ENCODE data around the gene FAM151B.
"Not testable (repeated sequence)": the region's sequence is repeated elsewhere in the genome, so short reads cannot be mapped to it uniquely, and the experiment has no call there.

Gene FAM151B, protein sequence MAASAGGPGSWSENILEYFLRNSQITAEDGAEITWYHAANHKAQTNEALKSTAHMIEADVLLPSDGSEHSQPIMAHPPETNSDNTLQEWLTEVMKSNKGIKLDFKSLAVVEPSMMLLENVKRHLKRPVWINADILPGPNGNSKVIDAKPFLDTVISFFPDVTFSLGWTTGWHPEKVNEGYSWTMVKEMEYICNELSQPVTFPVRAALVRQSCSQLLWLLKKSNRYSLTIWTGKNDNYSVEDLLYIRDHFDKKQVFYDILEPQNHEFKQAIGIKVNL

DNA sequence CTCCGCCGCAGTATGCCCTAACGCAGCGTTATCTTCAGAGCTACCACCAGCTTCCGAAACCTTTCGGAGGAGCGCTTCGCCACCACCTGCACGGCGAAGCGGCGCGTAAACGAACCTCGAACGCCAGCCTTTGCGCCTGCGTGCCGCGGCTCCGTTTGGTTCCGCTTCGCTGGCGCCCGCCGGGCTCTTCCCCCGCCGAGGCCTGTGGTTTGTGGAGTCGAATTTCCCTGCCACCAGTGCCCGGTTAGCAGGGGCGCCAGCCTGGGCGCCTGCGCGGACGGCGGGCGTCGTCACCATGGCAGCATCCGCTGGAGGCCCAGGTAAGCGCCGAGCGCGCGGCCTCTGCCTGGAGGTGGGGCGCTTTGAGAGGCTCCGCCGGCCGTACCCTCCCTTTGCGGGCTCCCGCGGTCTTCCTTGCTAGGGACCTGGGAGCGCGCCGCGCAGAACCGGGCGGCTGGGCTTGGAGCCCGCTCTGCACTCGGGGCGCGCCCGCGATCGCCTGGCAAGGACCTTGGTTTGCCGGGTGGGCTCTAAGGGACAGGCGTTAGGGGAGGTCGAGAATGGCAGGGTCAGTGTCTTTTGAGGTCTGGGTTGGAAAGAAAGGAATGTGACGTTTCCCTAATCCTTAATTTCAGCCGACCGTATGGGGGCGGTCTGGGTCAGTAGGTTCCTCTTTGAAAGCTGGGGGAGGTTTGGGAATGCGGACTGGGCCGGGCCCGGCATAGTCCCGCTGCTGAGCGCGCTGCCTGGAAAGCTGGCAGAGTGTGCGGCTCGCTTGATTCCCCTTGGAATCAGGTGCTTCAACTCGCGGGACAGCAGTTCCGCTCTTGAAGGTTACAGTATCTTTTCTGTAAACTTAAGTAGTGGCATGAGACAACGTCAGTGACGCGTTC is at the start of gene FAM151B:
Gene FAM151B (plus strand): TSS at position 272 of the 893 bp plus-strand sequence. CDS start 24 bp downstream, at position 296.
- peaks cover 3% of the 10 kb centered on the region for H3K9me3 Mint-ChIP-seq
- H3K27ac Mint-ChIP-seq, result no peak within 1 kb of the TSS
- H3K4me3 Mint-ChIP-seq, result peak within 1 kb of the TSS; percentile 85
- peaks cover 2% of the 10 kb centered on the region for H3K36me3 Mint-ChIP-seq (ENCODE audit: low read depth)
- peaks cover 37% of the 10 kb centered on the region for H3K27me3 Mint-ChIP-seq (ENCODE audit: low read depth)
- H3K4me1 Mint-ChIP-seq (ENCODE audit: low read depth), result peaks cover 14% of the 10 kb centered on the region

DNA sequence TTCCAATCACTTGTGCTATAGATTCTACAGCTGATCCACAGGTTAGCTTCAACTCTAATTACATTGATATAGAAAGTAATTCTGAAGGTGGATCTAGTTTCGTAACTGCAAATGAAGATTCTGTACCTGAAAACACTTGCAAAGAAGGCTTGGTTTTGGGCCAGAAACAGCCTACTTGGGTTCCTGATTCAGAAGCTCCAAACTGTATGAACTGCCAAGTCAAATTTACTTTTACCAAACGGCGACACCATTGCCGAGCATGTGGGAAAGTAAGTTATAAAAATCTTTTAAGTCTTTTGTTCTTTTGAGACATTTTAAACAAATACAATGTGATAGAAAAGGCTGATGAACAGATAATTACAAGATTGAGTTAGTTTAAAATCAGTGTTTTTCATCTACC is 49.2 kb upstream of the FAM151B start:
- Mint-ChIP-seq H3K4me3 (no peak overlapping the region), H3K27me3 (ENCODE audit: low read depth) (no peaks in the 10 kb centered on the region), H3K9me3 (no peaks in the 10 kb centered on the region), H3K27ac (no peak overlapping the region), H3K36me3 (ENCODE audit: low read depth) (peaks cover 23% of the 10 kb centered on the region), H3K4me1 (ENCODE audit: low read depth) (no peaks in the 10 kb centered on the region)

DNA sequence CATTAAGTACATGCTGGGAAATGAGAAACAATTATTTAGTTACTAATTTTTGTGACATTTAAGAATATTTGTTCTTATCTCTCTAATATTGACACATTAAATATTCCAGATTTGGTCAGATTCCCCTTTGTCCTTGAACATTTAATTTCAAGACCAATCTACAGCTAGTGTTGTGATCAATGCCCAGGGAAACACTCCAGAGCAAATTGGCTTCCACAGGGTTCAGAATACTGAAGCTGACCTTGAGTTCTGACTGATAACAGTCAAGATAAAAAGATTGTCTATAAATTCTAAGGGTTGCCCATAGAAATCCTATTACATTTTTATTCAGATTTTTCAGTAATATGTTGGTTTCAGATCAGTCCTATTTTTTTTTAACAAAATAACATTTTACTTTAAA is 48.7 kb upstream of the FAM151B start:
- peaks cover 23% of the 10 kb centered on the region for H3K36me3 Mint-ChIP-seq (ENCODE audit: low read depth)
- H3K27ac Mint-ChIP-seq, result no peak overlapping the region
- no peak overlapping the region for H3K4me3 Mint-ChIP-seq
- H3K9me3 Mint-ChIP-seq, result no peaks in the 10 kb centered on the region
- no peaks in the 10 kb centered on the region for H3K4me1 Mint-ChIP-seq (ENCODE audit: low read depth)
- no peaks in the 10 kb centered on the region for H3K27me3 Mint-ChIP-seq (ENCODE audit: low read depth)

DNA sequence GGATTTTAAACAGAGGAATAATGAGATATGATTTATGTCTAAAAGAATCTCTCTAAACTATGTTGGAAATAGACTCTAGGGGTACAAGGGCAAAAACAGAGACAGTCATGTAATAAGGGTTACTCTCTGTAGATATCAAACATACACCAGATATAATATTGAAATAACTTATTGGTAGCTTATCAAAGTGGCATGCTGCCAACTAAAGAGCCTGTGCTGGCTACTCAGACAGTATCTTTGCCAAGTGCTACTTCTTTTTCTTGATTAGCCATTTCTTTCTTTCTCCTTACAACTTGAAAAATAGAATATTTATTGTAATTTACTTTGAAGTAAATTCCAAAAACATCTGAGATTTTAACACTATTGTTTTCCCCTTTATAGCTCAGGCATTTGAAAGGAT is 45.2 kb upstream of the FAM151B start:
- H3K27me3 Mint-ChIP-seq (ENCODE audit: low read depth), result no peaks in the 10 kb centered on the region
- H3K36me3 Mint-ChIP-seq (ENCODE audit: low read depth), result peaks cover 6% of the 10 kb centered on the region
- H3K4me1 Mint-ChIP-seq (ENCODE audit: low read depth), result no peaks in the 10 kb centered on the region
- H3K9me3 Mint-ChIP-seq, result no peaks in the 10 kb centered on the region
- H3K4me3 Mint-ChIP-seq, result no peak overlapping the region
- no peak overlapping the region for H3K27ac Mint-ChIP-seq

DNA sequence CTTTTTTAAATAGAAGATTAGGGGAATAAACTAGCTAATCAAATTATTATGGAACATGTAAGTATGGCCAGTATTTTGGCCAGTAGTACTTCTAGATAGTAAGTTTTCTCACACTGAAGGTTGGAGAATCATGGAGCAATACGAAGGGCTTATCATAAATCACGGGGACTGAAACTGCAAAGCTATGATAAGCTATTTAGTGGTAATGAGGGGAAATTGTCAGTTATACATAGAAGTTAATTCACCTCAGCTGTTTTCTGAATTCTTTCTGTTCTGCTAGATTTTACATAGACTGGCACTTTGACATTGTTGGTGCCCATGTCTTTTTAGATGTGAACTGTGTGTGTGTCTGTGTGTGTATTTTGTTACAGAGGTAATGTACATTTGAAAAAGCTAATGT is 34.5 kb upstream of the FAM151B start:
- Mint-ChIP-seq H3K4me3 (no peak overlapping the region), H3K36me3 (ENCODE audit: low read depth) (peaks cover 7% of the 10 kb centered on the region), H3K27ac (no peak overlapping the region), H3K4me1 (ENCODE audit: low read depth) (no peaks in the 10 kb centered on the region), H3K27me3 (ENCODE audit: low read depth) (no peaks in the 10 kb centered on the region), H3K9me3 (no peaks in the 10 kb centered on the region)

DNA sequence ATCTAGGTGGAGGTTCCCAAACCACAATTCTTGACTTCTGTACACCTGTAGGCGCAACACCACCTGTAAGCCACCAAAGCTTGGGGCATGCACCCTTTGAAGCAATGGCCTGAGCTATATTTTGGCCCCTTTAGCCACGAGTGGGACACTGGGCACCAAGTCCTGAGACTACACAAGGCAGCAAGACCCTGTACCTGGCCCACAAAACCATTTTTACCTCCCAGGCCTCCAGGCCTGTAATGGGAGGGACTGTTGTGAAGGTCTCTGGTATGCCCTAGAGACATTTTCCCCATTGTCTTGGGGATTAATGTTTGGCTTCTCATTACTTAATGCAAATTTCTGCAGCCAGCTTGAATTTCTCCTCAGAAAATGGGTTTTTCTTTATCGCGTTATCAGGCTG is 24.6 kb upstream of the FAM151B start:
- H3K27ac Mint-ChIP-seq, result no peak overlapping the region
- peaks cover 32% of the 10 kb centered on the region for H3K36me3 Mint-ChIP-seq (ENCODE audit: low read depth)

DNA sequence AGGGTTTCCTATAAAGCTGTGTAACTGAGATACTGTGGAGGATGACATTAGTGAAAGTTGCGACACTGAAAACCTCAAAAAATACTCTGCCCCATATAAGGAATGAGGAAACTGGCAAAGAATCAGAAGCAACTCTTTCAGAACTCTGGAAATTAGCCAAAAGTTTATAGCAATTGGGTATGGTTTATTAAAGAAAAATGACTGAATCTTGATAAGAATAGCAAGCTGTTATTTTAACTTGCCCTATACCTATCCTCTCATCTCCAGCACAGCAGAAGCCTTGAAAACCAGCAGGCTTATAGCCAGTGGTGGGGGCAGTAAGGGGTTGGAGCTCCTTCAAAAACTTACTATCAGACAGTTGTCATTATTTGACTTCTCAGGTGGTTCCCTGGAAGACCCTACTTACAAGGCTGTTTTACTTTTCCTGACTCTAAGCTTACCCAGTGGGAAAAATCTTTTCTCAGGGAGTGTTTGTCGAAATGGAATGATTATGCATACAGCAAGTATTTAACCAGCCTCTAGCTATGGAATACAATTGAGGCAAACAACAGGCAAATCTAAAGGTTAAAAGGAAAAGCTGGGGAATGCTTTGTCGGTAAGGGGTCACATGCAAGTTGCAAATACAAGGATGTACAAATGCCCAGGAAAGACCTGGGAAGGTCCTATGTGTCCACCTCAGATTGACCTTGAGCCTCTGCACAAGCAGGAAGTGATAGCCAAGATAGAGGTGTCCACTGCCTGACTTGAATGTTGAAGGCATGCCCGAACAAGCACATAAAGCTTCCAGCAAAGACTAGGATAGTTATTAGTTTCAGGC is 21.0 kb upstream of the FAM151B start:
- Mint-ChIP-seq H3K9me3 (peaks cover 48% of the 10 kb centered on the region), H3K36me3 (ENCODE audit: low read depth) (peaks cover 43% of the 10 kb centered on the region), H3K27me3 (ENCODE audit: low read depth) (no peaks in the 10 kb centered on the region), H3K4me1 (ENCODE audit: low read depth) (no peaks in the 10 kb centered on the region), H3K27ac (no peak overlapping the region), H3K4me3 (no peak overlapping the region)

More for the DNA sequence above, 24.6 kb upstream of the FAM151B start:
- Mint-ChIP-seq H3K9me3 (peaks cover 37% of the 10 kb centered on the region), H3K4me1 (ENCODE audit: low read depth) (no peaks in the 10 kb centered on the region), H3K4me3 (no peak overlapping the region), H3K27me3 (ENCODE audit: low read depth) (no peaks in the 10 kb centered on the region)

DNA sequence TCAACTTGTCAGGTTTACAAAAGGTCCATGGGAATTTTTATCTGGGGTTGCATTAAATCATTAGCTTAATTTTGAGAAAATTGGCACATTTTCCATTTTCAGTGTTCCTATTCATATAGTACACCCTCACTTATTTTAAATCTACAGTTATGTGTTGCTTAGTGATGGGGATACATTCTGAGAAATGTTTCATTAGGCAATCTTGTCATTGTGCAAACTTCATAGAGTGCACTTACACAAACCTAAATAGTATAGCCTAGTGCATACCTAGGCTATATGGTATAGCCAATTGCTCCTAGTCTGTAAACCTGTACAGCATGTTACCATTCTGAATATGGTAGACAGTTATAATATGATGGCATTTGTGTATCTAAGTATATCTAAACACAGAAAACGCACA is 19.8 kb upstream of the FAM151B start:
- Mint-ChIP-seq H3K27me3 (ENCODE audit: low read depth) (no peaks in the 10 kb centered on the region), H3K4me3 (no peak overlapping the region), H3K36me3 (ENCODE audit: low read depth) (peaks cover 36% of the 10 kb centered on the region), H3K9me3 (peaks cover 38% of the 10 kb centered on the region), H3K4me1 (ENCODE audit: low read depth) (no peaks in the 10 kb centered on the region), H3K27ac (no peak overlapping the region)

DNA sequence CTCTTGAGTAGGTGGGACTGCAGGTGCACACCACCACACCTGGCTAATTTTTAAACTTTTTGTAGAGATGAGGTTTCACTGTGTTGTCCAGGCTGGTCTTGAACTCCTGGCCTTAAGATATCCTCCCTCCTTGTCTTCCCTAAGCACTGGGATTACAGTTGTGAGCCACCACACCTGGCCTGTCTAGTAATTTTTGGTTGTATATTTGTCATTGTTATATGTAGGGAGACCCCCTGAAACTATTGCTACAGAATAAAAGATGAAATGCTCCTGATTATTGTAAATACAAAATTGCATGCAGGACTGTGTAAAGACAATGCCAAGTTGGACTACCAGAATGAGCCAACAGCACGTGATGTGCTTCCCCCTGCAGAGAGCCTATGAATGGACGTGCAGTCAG is 17.3 kb upstream of the FAM151B start:
- peaks cover 31% of the 10 kb centered on the region for H3K36me3 Mint-ChIP-seq (ENCODE audit: low read depth)

DNA sequence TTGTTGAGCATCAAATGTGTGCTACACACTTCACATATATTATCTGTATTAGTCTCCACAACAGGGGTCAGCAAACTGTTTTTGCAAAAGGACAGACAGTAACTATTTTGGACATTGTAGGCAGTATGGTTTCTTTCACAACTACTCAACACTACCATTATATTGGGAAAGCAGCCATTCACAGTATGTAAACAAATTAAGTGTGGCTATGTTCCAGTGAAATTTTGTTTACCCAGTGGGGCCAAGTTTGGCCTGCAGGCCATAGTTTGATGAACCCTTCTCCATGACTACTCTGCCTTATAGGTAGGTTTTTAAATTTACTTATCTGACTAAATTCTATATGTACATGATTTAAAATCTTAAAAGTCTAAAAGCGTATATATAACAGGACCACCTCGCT is 13.0 kb upstream of the FAM151B start:
- Mint-ChIP-seq H3K4me1 (ENCODE audit: low read depth) (no peaks in the 10 kb centered on the region), H3K27me3 (ENCODE audit: low read depth) (no peaks in the 10 kb centered on the region), H3K9me3 (peaks cover 13% of the 10 kb centered on the region), H3K27ac (no peak overlapping the region), H3K36me3 (ENCODE audit: low read depth) (peaks cover 20% of the 10 kb centered on the region), H3K4me3 (no peak overlapping the region)

More for the DNA sequence above, 17.3 kb upstream of the FAM151B start:
- H3K9me3 Mint-ChIP-seq, result peaks cover 21% of the 10 kb centered on the region
- not testable (repeated sequence) for H3K4me1 Mint-ChIP-seq (ENCODE audit: low read depth); H3K27ac Mint-ChIP-seq; H3K27me3 Mint-ChIP-seq (ENCODE audit: low read depth); H3K4me3 Mint-ChIP-seq

DNA sequence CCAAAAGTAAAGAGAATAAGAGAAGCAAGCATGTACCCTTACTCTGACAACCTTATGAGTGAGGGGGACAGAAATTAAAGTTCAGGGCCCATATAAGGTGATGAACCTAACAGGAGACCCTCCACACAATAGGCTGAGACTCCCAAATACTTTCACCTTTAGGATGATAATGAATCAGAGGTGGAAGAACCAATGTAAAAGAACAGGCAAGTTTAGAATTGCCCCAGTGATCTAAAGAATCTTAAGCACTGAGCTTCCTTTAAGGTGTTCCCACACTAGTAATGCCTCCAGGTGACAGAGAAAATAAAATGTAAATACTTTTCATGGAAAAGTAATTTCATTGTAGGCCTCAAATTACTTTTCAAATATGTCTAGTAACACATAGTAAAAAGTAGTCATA is 8.2 kb upstream of the FAM151B start:
- H3K4me3 Mint-ChIP-seq, result no peak overlapping the region
- H3K27me3 Mint-ChIP-seq (ENCODE audit: low read depth), result no peaks in the 10 kb centered on the region
- H3K9me3 Mint-ChIP-seq, result peaks cover 12% of the 10 kb centered on the region
- H3K27ac Mint-ChIP-seq, result no peak overlapping the region
- peaks cover 2% of the 10 kb centered on the region for H3K4me1 Mint-ChIP-seq (ENCODE audit: low read depth)
- peaks cover 4% of the 10 kb centered on the region for H3K36me3 Mint-ChIP-seq (ENCODE audit: low read depth)

DNA sequence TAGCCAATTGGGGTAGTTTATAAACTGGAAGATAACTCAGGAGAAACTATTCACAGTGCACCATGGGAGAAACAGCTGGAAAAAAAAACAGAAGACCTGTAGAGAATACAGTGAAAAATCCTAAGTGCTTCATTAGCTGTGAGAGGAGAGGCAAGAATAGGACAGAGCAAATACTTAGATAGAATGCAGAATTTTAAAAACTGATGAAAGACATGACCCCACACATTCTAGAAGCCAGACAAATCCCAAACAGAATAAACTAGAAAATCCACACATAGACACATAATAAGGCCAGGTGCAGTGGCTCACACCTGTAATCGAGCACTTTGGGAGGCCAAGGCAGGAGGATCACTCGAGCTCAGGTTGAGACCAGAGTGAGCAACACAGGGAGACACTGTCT is 7.5 kb upstream of the FAM151B start:
- Mint-ChIP-seq H3K36me3 (ENCODE audit: low read depth) (peaks cover 2% of the 10 kb centered on the region), H3K27ac (no peak overlapping the region), H3K9me3 (peaks cover 12% of the 10 kb centered on the region), H3K4me3 (no peak overlapping the region), H3K4me1 (ENCODE audit: low read depth) (peaks cover 2% of the 10 kb centered on the region), H3K27me3 (ENCODE audit: low read depth) (no peaks in the 10 kb centered on the region)

DNA sequence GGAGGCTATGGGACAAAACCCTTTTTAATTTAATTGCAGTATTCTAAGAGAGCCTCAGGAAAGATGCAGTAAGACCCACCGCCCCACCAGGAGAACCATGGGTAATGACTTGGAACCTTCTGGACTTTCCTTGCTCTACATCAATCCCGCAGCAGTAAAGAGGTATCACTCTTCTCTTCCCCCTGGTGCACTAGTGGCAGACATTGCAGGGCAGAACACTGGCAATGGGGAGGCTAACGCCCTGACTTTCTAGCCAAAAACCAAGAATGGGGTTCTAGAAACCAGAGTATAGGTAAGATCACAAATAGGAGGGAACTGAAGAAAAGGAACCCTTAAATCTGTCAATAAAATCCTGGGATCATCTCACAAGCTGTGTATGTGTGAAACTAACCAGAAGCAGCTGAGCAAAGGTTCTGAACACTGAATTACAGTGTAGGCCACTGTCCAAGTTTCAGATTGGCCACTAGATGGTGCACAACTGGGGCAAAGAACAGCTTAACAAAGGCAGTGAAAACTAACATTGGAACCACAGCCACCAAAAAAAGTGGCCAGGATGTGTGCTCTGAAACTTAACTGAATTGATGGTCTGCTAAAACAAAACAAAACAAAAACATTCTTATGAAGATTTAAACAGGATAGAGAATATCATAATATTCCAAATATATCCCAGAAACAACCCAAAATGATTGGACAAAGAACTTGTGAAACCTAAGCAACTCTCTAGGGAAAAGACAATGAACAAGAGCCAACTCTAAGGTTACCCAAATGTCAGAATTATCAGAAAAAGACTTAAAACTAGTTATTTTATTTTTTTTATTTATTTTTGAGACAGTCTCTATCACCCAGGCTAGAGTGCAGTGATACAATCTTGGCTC is 6.6 kb upstream of the FAM151B start:
- Mint-ChIP-seq H3K4me3 (no peak overlapping the region), H3K36me3 (ENCODE audit: low read depth) (peaks cover 2% of the 10 kb centered on the region), H3K27me3 (ENCODE audit: low read depth) (peaks cover under 1% of the 10 kb centered on the region), H3K9me3 (peaks cover 12% of the 10 kb centered on the region), H3K27ac (no peak overlapping the region), H3K4me1 (ENCODE audit: low read depth) (peaks cover 2% of the 10 kb centered on the region)

DNA sequence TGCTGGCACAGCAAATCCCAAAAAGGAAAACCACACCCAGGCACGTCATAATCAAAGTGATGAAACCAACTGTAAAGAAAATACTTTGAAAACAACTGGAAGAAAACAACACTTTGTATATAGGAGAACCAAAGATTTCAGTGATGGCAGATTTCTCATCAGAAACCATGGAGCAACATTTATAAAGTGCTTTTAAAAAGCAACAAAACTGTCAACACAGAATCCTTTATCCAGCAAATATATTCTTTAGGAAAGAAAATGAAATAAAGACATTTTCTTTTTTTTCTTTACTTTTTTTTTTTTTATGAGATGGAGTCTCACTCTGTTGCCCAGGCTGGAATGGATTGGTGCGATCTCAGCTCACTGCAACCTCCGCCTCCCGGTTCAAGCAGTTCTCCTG is 5.3 kb upstream of the FAM151B start:
- no peak overlapping the region for H3K27ac Mint-ChIP-seq
- peaks cover 2% of the 10 kb centered on the region for H3K36me3 Mint-ChIP-seq (ENCODE audit: low read depth)
- H3K4me3 Mint-ChIP-seq, result no peak overlapping the region
- peaks cover 12% of the 10 kb centered on the region for H3K9me3 Mint-ChIP-seq
- H3K27me3 Mint-ChIP-seq (ENCODE audit: low read depth), result peaks cover 10% of the 10 kb centered on the region
- H3K4me1 Mint-ChIP-seq (ENCODE audit: low read depth), result peaks cover 9% of the 10 kb centered on the region
